Colonic mucosa (tissue), 4 donors: ENCODE data around the gene WWOX. TPM values are rescaled to one million over a fixed set of nuclear protein-coding genes. Genes with fewer than 3 reads are reported as not detected.

Experiments
- DNase-seq: peaks from one replicate; pipeline ENCODE4 v3.0.0-alpha.2; 2020
- H3K27ac ChIP-seq: fragments of 200-600 bp; one replicate; pipeline ENCODE4 v1.8.0; 2021
- H3K27me3 ChIP-seq: fragments of 200-600 bp; one replicate; pipeline ENCODE4 v1.8.0; 2021
- H3K36me3 ChIP-seq: fragments of 200-600 bp; one replicate; pipeline ENCODE4 v1.8.0; 2021
- H3K4me1 ChIP-seq: fragments of 200-600 bp; one replicate; pipeline ENCODE4 v1.8.0; 2021; ENCODE audit warnings: mild to moderate bottlenecking
- H3K4me3 ChIP-seq: fragments of 200-600 bp; one replicate; pipeline ENCODE4 v1.8.0; 2021
- H3K9ac ChIP-seq, 2 donors: one replicate each; pipeline ENCODE4 v1.7.0; 2013; ENCODE audit warnings: control low read depth in 2 of 2, low read depth in 2 of 2, low read length in 2 of 2
- H3K9me3 ChIP-seq: fragments of 200-600 bp; one replicate; pipeline ENCODE4 v1.8.0; 2021
- intact Hi-C: fragments of 100-400 bp; cut with DNase I; formaldehyde crosslinking; loops from one replicate; pipeline ENCODE4 v1.14.1; 2022
- total RNA-seq, 2 donors: library from RNA; stranded (reverse); fragmentation: NEBNext Ultra II Directional in 1 of 2; extraction: Animal tissue kit (Norgen Biotek cat#: 25700) in 1 of 2; gene quantifications; one replicate each; pipeline ENCODE4 v1.2.1, GENCODE V29; 2021
- TF ChIP-seq, protein P1 (sequence below): fragments of 200-600 bp; IDR thresholded peaks from one replicate; pipeline ENCODE4 v1.8.0; 2022; ENCODE audit warnings: antibody characterized with exemption, mild to moderate bottlenecking
- donor health status: healthy.
- donor health status: DM: no; HTN: no; CAD: no.
- donor health status: DM: no; HTN: no; CAD: no.

WWOX gene
- total RNA-seq, 2 donors from 2014 or later, result 7.2 to 11.0 TPM

DNA sequence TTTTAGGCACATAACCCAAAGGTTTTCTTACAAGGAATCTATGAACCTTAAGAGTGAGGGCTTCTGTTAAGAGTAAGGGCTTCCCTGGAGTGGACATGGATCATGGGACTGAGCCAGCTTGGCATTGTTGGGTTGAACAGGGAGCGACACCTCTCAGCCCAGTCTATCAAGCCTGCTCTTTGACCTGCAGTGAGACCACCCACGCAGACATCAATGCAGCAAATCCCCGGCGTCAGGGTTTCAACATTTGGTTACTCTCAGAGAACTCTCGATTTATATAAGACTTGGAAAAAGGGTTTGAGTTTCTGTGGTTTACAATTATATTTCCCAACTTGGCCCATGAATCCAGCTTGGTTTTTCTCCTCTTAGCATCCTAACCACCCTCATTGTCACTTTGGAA is 299.9 kb downstream of the WWOX start:
- no peak overlapping the region for H3K9ac ChIP-seq
- H3K4me3 ChIP-seq, result no peak overlapping the region
- TF ChIP-seq, protein P1, sequence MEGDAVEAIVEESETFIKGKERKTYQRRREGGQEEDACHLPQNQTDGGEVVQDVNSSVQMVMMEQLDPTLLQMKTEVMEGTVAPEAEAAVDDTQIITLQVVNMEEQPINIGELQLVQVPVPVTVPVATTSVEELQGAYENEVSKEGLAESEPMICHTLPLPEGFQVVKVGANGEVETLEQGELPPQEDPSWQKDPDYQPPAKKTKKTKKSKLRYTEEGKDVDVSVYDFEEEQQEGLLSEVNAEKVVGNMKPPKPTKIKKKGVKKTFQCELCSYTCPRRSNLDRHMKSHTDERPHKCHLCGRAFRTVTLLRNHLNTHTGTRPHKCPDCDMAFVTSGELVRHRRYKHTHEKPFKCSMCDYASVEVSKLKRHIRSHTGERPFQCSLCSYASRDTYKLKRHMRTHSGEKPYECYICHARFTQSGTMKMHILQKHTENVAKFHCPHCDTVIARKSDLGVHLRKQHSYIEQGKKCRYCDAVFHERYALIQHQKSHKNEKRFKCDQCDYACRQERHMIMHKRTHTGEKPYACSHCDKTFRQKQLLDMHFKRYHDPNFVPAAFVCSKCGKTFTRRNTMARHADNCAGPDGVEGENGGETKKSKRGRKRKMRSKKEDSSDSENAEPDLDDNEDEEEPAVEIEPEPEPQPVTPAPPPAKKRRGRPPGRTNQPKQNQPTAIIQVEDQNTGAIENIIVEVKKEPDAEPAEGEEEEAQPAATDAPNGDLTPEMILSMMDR, result no peak
- H3K4me1 ChIP-seq, result no peaks in the 10 kb centered on the region
- H3K27me3 ChIP-seq, result no peaks in the 10 kb centered on the region
- H3K36me3 ChIP-seq, result no peaks in the 10 kb centered on the region
- H3K9me3 ChIP-seq, result no peaks in the 10 kb centered on the region
- no peak for DNase-seq
- intact Hi-C loops, result no loop called here
- H3K27ac ChIP-seq, result no peak overlapping the region

DNA sequence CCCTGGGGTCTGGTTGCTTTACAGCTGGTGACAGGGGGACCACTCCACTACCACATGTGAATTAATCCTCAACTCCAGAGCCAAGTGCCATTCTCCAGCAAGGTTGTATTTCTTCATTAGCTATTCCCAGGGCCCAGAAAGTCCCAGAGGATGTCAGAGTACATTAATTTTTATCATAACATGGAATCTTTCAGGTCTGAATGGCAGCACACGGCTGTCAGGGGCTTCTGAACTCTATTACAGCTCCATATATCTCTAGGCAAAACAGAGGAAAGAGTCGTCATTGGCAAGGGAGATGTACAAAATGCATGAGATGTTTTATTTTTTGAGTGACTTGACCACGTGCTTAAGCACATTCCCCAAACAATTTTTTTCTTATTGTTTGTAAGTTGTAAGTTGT is 303.4 kb downstream of the WWOX start:
- TF ChIP-seq, protein P1, result no peak
- no peak for DNase-seq
- H3K4me3 ChIP-seq, result no peak overlapping the region
- H3K36me3 ChIP-seq, result no peaks in the 10 kb centered on the region
- H3K4me1 ChIP-seq, result no peaks in the 10 kb centered on the region
- H3K27me3 ChIP-seq, result no peaks in the 10 kb centered on the region
- no peaks in the 10 kb centered on the region for H3K9me3 ChIP-seq
- no peak overlapping the region for H3K27ac ChIP-seq
- intact Hi-C loops, result no loop called here
- H3K9ac ChIP-seq, result no peak overlapping the region

GRCh38 chr16:78405040-78405439 is 305.6 kb downstream of the WWOX start:
- no peak overlapping the region for H3K27ac ChIP-seq
- no peaks in the 10 kb centered on the region for H3K36me3 ChIP-seq
- no peak overlapping the region for H3K4me3 ChIP-seq
- no peak for DNase-seq
- no peaks in the 10 kb centered on the region for H3K9me3 ChIP-seq
- no peaks in the 10 kb centered on the region for H3K27me3 ChIP-seq
- no peak overlapping the region for H3K9ac ChIP-seq
- TF ChIP-seq, protein P1, result no peak
- intact Hi-C loops, result no loop called here
- no peaks in the 10 kb centered on the region for H3K4me1 ChIP-seq

- Histone ChIP-seq H3K36me3 (no peaks in the 10 kb centered on the region), H3K9me3 (no peaks in the 10 kb centered on the region), H3K4me3 (no peak overlapping the region), H3K4me1 (no peaks in the 10 kb centered on the region), H3K9ac (no peak overlapping the region), H3K27ac (no peak overlapping the region), H3K27me3 (no peaks in the 10 kb centered on the region)
- TF ChIP-seq, protein P1, result no peak
- DNase-seq, result no peak
- intact Hi-C loops, result no loop called here
Observed at GRCh38 chr16:78405833-78406232, 306.4 kb downstream of the WWOX start.

DNA sequence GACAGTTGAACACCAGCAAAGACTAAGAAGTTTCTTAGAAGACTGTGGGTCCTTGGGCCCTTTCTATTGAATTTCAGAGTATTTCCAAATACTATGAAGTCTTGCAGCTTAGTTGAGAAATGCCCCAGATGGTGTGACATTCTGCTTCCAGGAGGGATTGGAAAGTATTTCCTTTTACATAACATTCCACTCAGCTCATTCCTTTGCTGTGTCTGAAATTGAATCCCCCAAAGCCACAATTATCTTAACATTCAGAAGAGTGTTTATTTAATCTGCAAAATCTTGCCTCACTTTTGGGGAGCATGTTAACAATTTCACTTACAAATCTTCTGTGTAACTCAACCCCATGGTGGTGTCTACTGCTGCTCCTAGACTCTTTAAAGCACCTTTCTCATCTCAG is 307.7 kb downstream of the WWOX start:
- Histone ChIP-seq H3K9ac (no peak overlapping the region), H3K4me1 (no peaks in the 10 kb centered on the region), H3K4me3 (no peak overlapping the region), H3K27me3 (no peaks in the 10 kb centered on the region), H3K27ac (no peak overlapping the region), H3K36me3 (no peaks in the 10 kb centered on the region), H3K9me3 (no peaks in the 10 kb centered on the region)
- TF ChIP-seq, protein P1, result no peak
- intact Hi-C loops, result no loop called here
- no peak for DNase-seq

- TF ChIP-seq, protein P1, result no peak
- intact Hi-C loops, result no loop called here
- DNase-seq, result no peak
- no peak overlapping the region for H3K4me3 ChIP-seq
- no peaks in the 10 kb centered on the region for H3K27me3 ChIP-seq
- no peak overlapping the region for H3K27ac ChIP-seq
- H3K4me1 ChIP-seq, result no peaks in the 10 kb centered on the region
- no peaks in the 10 kb centered on the region for H3K9me3 ChIP-seq
- H3K36me3 ChIP-seq, result no peaks in the 10 kb centered on the region
- no peak overlapping the region for H3K9ac ChIP-seq
Observed at GRCh38 chr16:78413651-78414050, 314.2 kb downstream of the WWOX start.
